ENCODE data around the gene EXOSC7.

- TF ChIP-seq MXI1 (IDR thresholded peaks at IDR 0.05; ENCODE audit: borderline replicate concordance, low read depth, low read length) (no peak), CTCF (conservative IDR thresholded peaks at IDR 0.05; ENCODE audit: low read depth, low read length) (no peak), RAD21 (IDR thresholded peaks at IDR 0.05; ENCODE audit: low read length) (no peak), POLR2A (IDR thresholded peaks at IDR 0.05; ENCODE audit: low read depth, low read length) (no peak), RFX5 (IDR thresholded peaks at IDR 0.05; ENCODE audit: low read depth, low read length) (no peak), SMC3 (IDR thresholded peaks at IDR 0.05; ENCODE audit: low read depth, low read length) (no peak), CEBPB (IDR thresholded peaks at IDR 0.05; ENCODE audit: low read depth, low read length) (no peak), USF2 (IDR thresholded peaks at IDR 0.05; ENCODE audit: low read depth, low read length) (no peak), CHD1 (IDR thresholded peaks at IDR 0.05; ENCODE audit: low read depth, low read length) (no peak), ELK1 (IDR thresholded peaks at IDR 0.05; ENCODE audit: borderline replicate concordance, low read depth, low read length) (no peak), RCOR1 (IDR thresholded peaks at IDR 0.05; ENCODE audit: insufficient replicate concordance, low read length) (no peak)
Measured at GRCh38 chr3:44927371-44927770, 48.7 kb upstream of the EXOSC7 start.

All from IMR-90 (cell line).